ENCODE data around the gene UTRN.

DNA sequence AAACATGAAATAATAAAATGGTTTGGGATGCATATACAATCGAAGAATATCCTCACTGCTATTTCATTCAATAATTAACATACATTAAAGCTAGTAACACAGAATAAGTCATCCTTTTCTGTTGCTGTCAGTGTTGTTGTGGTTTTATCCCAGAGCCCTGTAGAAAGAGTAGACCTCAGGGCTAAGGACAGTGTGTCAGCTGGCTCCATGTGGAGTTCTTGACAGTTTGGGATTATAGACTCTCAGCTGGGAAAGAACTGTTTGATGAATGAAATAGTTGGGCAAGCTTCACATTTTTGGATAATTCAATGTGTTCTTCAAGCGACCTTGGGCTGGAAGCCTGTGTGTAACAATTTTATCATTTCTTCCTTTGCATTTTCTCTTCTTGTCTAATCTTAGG is 10.1 kb downstream of the UTRN start:
- TF ChIP-seq CTCF (IDR thresholded peaks at IDR 0.05; ENCODE audit: low read length) (no peak), EZH2phosphoT487 (IDR thresholded peaks at IDR 0.05; ENCODE audit: low read length) (no peak)
